ENCODE data around the gene C14orf180. TPM values are rescaled to one million over a fixed set of nuclear protein-coding genes. Genes with fewer than 3 reads are reported as not detected.

Gene C14orf180
- total RNA-seq, 1 donor from 2014 or later, result not detected

- no peaks in the 10 kb centered on the region for H3K9me3 Mint-ChIP-seq
- H3K4me1 Mint-ChIP-seq (ENCODE audit: unreplicated experiment), result peaks cover 14% of the 10 kb centered on the region
- DNase-seq (ENCODE audit: extremely low spot score, unreplicated experiment), result no peak
- no peak overlapping the region for H3K27ac Mint-ChIP-seq
- H3K4me3 Mint-ChIP-seq, result no peak overlapping the region
- H3K27me3 Mint-ChIP-seq, result peaks cover 9% of the 10 kb centered on the region
- no peak for TF ChIP-seq CTCF (conservative IDR thresholded peaks at IDR 0.05)
- no peaks in the 10 kb centered on the region for H3K36me3 Mint-ChIP-seq
Measured at GRCh38 chr14:104582005-104582404, 2.4 kb downstream of the C14orf180 start.

GRCh38 chr14:104582662-104583061 lies 3.1 kb downstream of the C14orf180 start:
- Mint-ChIP-seq H3K36me3 (no peaks in the 10 kb centered on the region), H3K27ac (no peak overlapping the region), H3K4me3 (no peak overlapping the region), H3K27me3 (peaks cover 9% of the 10 kb centered on the region), H3K4me1 (ENCODE audit: unreplicated experiment) (peaks cover 14% of the 10 kb centered on the region), H3K9me3 (no peaks in the 10 kb centered on the region)
- no peak for TF ChIP-seq CTCF (conservative IDR thresholded peaks at IDR 0.05)
- no peak for DNase-seq (ENCODE audit: extremely low spot score, unreplicated experiment)

- peaks cover 14% of the 10 kb centered on the region for H3K4me1 Mint-ChIP-seq (ENCODE audit: unreplicated experiment)
- no peaks in the 10 kb centered on the region for H3K36me3 Mint-ChIP-seq
- no peak overlapping the region for H3K27ac Mint-ChIP-seq
- H3K9me3 Mint-ChIP-seq, result no peaks in the 10 kb centered on the region
- H3K4me3 Mint-ChIP-seq, result peak overlapping the region; percentile 38
- peaks cover 9% of the 10 kb centered on the region for H3K27me3 Mint-ChIP-seq
- DNase-seq (ENCODE audit: extremely low spot score, unreplicated experiment), result no peak
- no peak for TF ChIP-seq CTCF (conservative IDR thresholded peaks at IDR 0.05)
Measured at GRCh38 chr14:104583424-104584306, 4.1 kb downstream of the C14orf180 start.

GRCh38 chr14:104584557-104584956 lies 5.0 kb downstream of the C14orf180 start:
- H3K4me1 Mint-ChIP-seq (ENCODE audit: unreplicated experiment), result peaks cover 14% of the 10 kb centered on the region
- no peak overlapping the region for H3K4me3 Mint-ChIP-seq
- no peaks in the 10 kb centered on the region for H3K9me3 Mint-ChIP-seq
- no peak for TF ChIP-seq CTCF (conservative IDR thresholded peaks at IDR 0.05)
- H3K27me3 Mint-ChIP-seq, result peaks cover 9% of the 10 kb centered on the region
- DNase-seq (ENCODE audit: extremely low spot score, unreplicated experiment), result no peak
- no peak overlapping the region for H3K27ac Mint-ChIP-seq
- H3K36me3 Mint-ChIP-seq, result no peaks in the 10 kb centered on the region

- Mint-ChIP-seq H3K9me3 (no peaks in the 10 kb centered on the region), H3K27ac (no peak overlapping the region), H3K36me3 (no peaks in the 10 kb centered on the region), H3K4me3 (no peak overlapping the region), H3K4me1 (ENCODE audit: unreplicated experiment) (peaks cover 14% of the 10 kb centered on the region), H3K27me3 (peaks cover 9% of the 10 kb centered on the region)
- no peak for DNase-seq (ENCODE audit: extremely low spot score, unreplicated experiment)
- no peak for TF ChIP-seq CTCF (conservative IDR thresholded peaks at IDR 0.05)
Measured at GRCh38 chr14:104585966-104586697, 6.6 kb downstream of the C14orf180 start.
